HEK293 (cell line): Measurements from ENCODE around the gene ERMAP.

Experiments used
- CTCF ChIA-PET: fragments of 350-600 bp; formaldehyde crosslinking; extraction: SDS; loops from one replicate; lab custom pipeline; 2021; ENCODE audit warnings: antibody characterized with exemption; lab: Yijun Ruan, JAX
- POLR2A ChIA-PET: fragments of 300-600 bp; formaldehyde crosslinking; extraction: SDS; loops from one replicate; lab custom pipeline; 2020; ENCODE audit warnings: antibody characterized with exemption, inconsistent platforms; lab: Yijun Ruan, JAX
- H3K27ac ChIP-seq: fragments of 200-500 bp; sonication (Bioruptor generic); 2 replicates; pipeline ENCODE4 v1.5.1; 2014; ENCODE audit warnings: low read depth, low read length, control low read depth, inconsistent platforms; ENCODE audit errors: extremely low read depth
- H3K36me3 ChIP-seq, 2 experiments: fragments of 200-500 bp in 1 of 2; sonication (Bioruptor generic) in 1 of 2; 1 replicate in 1 of 2; 2 replicates in 1 of 2; pipeline ENCODE4 v1.5.1; 2014 to 2017; ENCODE audit warnings: inconsistent platforms in 2 of 2, low read length in 2 of 2; ENCODE audit not compliant: control insufficient read depth in 2 of 2, insufficient read depth in 1 of 2
- H3K4me1 ChIP-seq: fragments of 200-500 bp; sonication (Bioruptor generic); 2 replicates; pipeline ENCODE4 v1.5.1; 2014; ENCODE audit warnings: mild to moderate bottlenecking, low read length, inconsistent platforms; ENCODE audit not compliant: control insufficient read depth, insufficient read depth
- H3K4me3 ChIP-seq: 2 replicates; pipeline ENCODE4 v1.5.1; 2011; ENCODE audit warnings: low read depth, mild to moderate bottlenecking, control low read depth, low read length, moderate library complexity
- H3K9me3 ChIP-seq: fragments of 200-500 bp; sonication (Bioruptor generic); 2 replicates; pipeline ENCODE4 v1.5.1; 2014; ENCODE audit warnings: low read depth, low read length, inconsistent platforms; ENCODE audit not compliant: control insufficient read depth, insufficient read depth
- CTCF ChIP-seq: fragments of 450-650 bp; formaldehyde crosslinking; IDR thresholded peaks from 2 replicates; pipeline ENCODE4 v1.5.1; 2016; ENCODE audit warnings: missing biosample characterization, missing genetic modification characterization
- EGR2 ChIP-seq: fragments of 450-650 bp; formaldehyde crosslinking; IDR thresholded peaks from 2 replicates; pipeline ENCODE4 v1.5.1; 2016; ENCODE audit warnings: low read depth, missing biosample characterization, missing genetic modification characterization
- GLIS1 ChIP-seq: fragments of 450-650 bp; formaldehyde crosslinking; IDR thresholded peaks from 2 replicates; pipeline ENCODE4 v1.5.1; 2016; ENCODE audit warnings: missing biosample characterization, missing genetic modification characterization
- IKZF3 ChIP-seq: fragments of 450-650 bp; IDR thresholded peaks from 2 replicates; pipeline ENCODE4 v1.5.0; 2018; ENCODE audit warnings: missing biosample characterization, mild to moderate bottlenecking, missing genetic modification characterization, moderate library complexity
- KLF1 ChIP-seq: fragments of 450-650 bp; formaldehyde crosslinking; IDR thresholded peaks from 2 replicates; pipeline ENCODE4 v1.5.1; 2016; ENCODE audit warnings: missing biosample characterization, missing genetic modification characterization
- KLF17 ChIP-seq: fragments of 450-650 bp; formaldehyde crosslinking; IDR thresholded peaks from 2 replicates; pipeline ENCODE4 v1.5.1; 2016; ENCODE audit warnings: missing biosample characterization, missing genetic modification characterization
- KLF7 ChIP-seq: fragments of 450-650 bp; formaldehyde crosslinking; IDR thresholded peaks from 2 replicates; pipeline ENCODE4 v1.5.1; 2016; ENCODE audit warnings: missing biosample characterization, missing genetic modification characterization, borderline replicate concordance
- KLF8 ChIP-seq: fragments of 450-650 bp; formaldehyde crosslinking; IDR thresholded peaks from 2 replicates; pipeline ENCODE4 v1.5.1; 2016; ENCODE audit warnings: missing biosample characterization, missing genetic modification characterization
- PATZ1 ChIP-seq: fragments of 450-650 bp; formaldehyde crosslinking; IDR thresholded peaks from 2 replicates; pipeline ENCODE4 v1.5.1; 2016; ENCODE audit warnings: missing biosample characterization, missing genetic modification characterization
- SP2 ChIP-seq: fragments of 450-650 bp; formaldehyde crosslinking; IDR thresholded peaks from 2 replicates; pipeline ENCODE4 v1.5.1; 2016; ENCODE audit warnings: missing biosample characterization, missing genetic modification characterization
- SP3 ChIP-seq: fragments of 450-650 bp; formaldehyde crosslinking; IDR thresholded peaks from 2 replicates; pipeline ENCODE4 v1.5.1; 2016; ENCODE audit warnings: missing biosample characterization, missing genetic modification characterization
- SP7 ChIP-seq: fragments of 450-650 bp; formaldehyde crosslinking; IDR thresholded peaks from 2 replicates; pipeline ENCODE4 v1.5.1; 2016; ENCODE audit warnings: missing biosample characterization, missing genetic modification characterization
- YY1 ChIP-seq: fragments of 450-650 bp; formaldehyde crosslinking; IDR thresholded peaks from 2 replicates; pipeline ENCODE4 v1.5.1; 2018; ENCODE audit warnings: missing biosample characterization, missing genetic modification characterization
- ZBTB11 ChIP-seq: fragments of 450-650 bp; formaldehyde crosslinking; conservative IDR thresholded peaks from 2 replicates; pipeline ENCODE4 v1.5.1; 2016; ENCODE audit warnings: low read depth, missing biosample characterization, missing genetic modification characterization
- ZBTB20 ChIP-seq: fragments of 450-650 bp; formaldehyde crosslinking; IDR thresholded peaks from 2 replicates; pipeline ENCODE4 v1.5.1; 2016; ENCODE audit warnings: missing biosample characterization, missing genetic modification characterization
- ZBTB26 ChIP-seq: fragments of 450-650 bp; formaldehyde crosslinking; optimal IDR thresholded peaks from 2 replicates; pipeline ENCODE3; 2016; ENCODE audit warnings: missing biosample characterization, mild to moderate bottlenecking, missing genetic modification characterization
- ZBTB48 ChIP-seq: fragments of 450-650 bp; formaldehyde crosslinking; IDR thresholded peaks from 2 replicates; pipeline ENCODE4 v1.5.1; 2016; ENCODE audit warnings: missing biosample characterization, missing genetic modification characterization
- ZEB2 ChIP-seq: fragments of 450-650 bp; formaldehyde crosslinking; IDR thresholded peaks from 2 replicates; pipeline ENCODE4 v1.5.1; 2016; ENCODE audit warnings: missing biosample characterization, missing genetic modification characterization
- ZNF146 ChIP-seq: fragments of 450-650 bp; formaldehyde crosslinking; IDR thresholded peaks from 2 replicates; pipeline ENCODE4 v1.5.1; 2016; ENCODE audit warnings: missing biosample characterization, missing genetic modification characterization
- ZNF248 ChIP-seq: fragments of 450-650 bp; formaldehyde crosslinking; IDR thresholded peaks from 2 replicates; pipeline ENCODE4 v1.5.1; 2017; ENCODE audit warnings: missing biosample characterization, missing genetic modification characterization
- ZNF274 ChIP-seq, 2 experiments: fragments of 200-500 bp in 1 of 2; fragments of 450-650 bp in 1 of 2; sonication (Bioruptor generic) in 1 of 2; formaldehyde crosslinking in 1 of 2; IDR thresholded peaks; 2 replicates each; pipeline versions ENCODE4 v1.5.1 to v1.6.1; 2014 to 2016; ENCODE audit warnings: borderline replicate concordance in 1 of 2, inconsistent platforms in 1 of 2, low read length in 1 of 2, missing biosample characterization in 1 of 2, missing genetic modification characterization in 1 of 2
- ZNF423 ChIP-seq: fragments of 450-650 bp; formaldehyde crosslinking; IDR thresholded peaks from 2 replicates; pipeline ENCODE4 v1.5.1; 2016; ENCODE audit warnings: missing biosample characterization, missing genetic modification characterization
- ZNF549 ChIP-seq: fragments of 450-650 bp; IDR thresholded peaks from 2 replicates; pipeline ENCODE4 v1.5.1; 2018; ENCODE audit warnings: missing biosample characterization, missing genetic modification characterization, mild to moderate bottlenecking, inconsistent platforms, moderate library complexity
- ZNF600 ChIP-seq: fragments of 450-650 bp; formaldehyde crosslinking; IDR thresholded peaks from 2 replicates; pipeline ENCODE4 v1.5.1; 2016; ENCODE audit warnings: missing biosample characterization, missing genetic modification characterization
- ZNF660 ChIP-seq: fragments of 450-650 bp; IDR thresholded peaks from 2 replicates; pipeline ENCODE4 v1.5.1; 2018; ENCODE audit warnings: missing biosample characterization, mild to moderate bottlenecking, missing genetic modification characterization
- ZNF76 ChIP-seq: fragments of 450-650 bp; formaldehyde crosslinking; IDR thresholded peaks from 2 replicates; pipeline ENCODE4; 2016; ENCODE audit warnings: low read depth, missing biosample characterization, missing genetic modification characterization, borderline replicate concordance
- ZSCAN30 ChIP-seq: fragments of 450-650 bp; IDR thresholded peaks from 2 replicates; pipeline ENCODE4 v1.5.1; 2018; ENCODE audit warnings: missing biosample characterization, mild to moderate bottlenecking, missing genetic modification characterization, moderate library complexity

ERMAP gene

GRCh38 chr1:42816585-42817439 is at the start of gene ERMAP, which contains the start of gene SVBP:
Gene ERMAP (plus strand): TSS chr1:42817122. CDS start chr1:42830449, 13,327 bp downstream.
Gene SVBP (minus strand): TSS chr1:42817397. CDS start chr1:42816544, 853 bp downstream.
- Histone ChIP-seq H3K27ac (peak within 1 kb of the TSS; percentile 98), H3K36me3 (peaks cover 0 to 10% of the 10 kb centered on the region in 2 experiments; a peak in 1 of 3 replicates), H3K9me3 (no peaks in the 10 kb centered on the region), H3K4me3 (peak within 1 kb of the TSS; percentile 86), H3K4me1 (peaks cover 2% of the 10 kb centered on the region; the same call in 1 of the 2 replicates)
- ChIA-PET CTCF (interaction anchor here (0.6 to 0.7 kb wide), 3 partner anchors 259 to 797 kb away, joined by 3 read pairs; no protein-coding TSS in a partner anchor), POLR2A (interaction anchor here (1.8 to 2.8 kb wide), 2 partner anchors 29 to 50 kb away, joined by 18 to 25 read pairs; partner anchors contain the start of genes C1orf50, P3H1 and ZNF691)
- peak; percentile 87 for TF ChIP-seq KLF1 (tag by site-specific recombination)
- peak; percentile 24; the same call in 1 of the 2 replicates for TF ChIP-seq EGR2
- TF ChIP-seq ZSCAN30 (tag by site-specific recombination) = peak; percentile 28
- TF ChIP-seq GLIS1 (tag by site-specific recombination) = peak; percentile 55
- TF ChIP-seq PATZ1 = peak; percentile 74; the same call in 1 of the 2 replicates
- TF ChIP-seq CTCF (tag by site-specific recombination) = peak; percentile 69
- TF ChIP-seq ZNF274 (IDR thresholded peaks at IDR 0.05; ENCODE audit: low read length) = no peak
- no peak for TF ChIP-seq ZNF274 (tag by site-specific recombination; IDR thresholded peaks at IDR 0.05; ENCODE audit: borderline replicate concordance)
- TF ChIP-seq ZBTB20 (tag by site-specific recombination) = peak; percentile 20; the same call in 1 of the 2 replicates
- no peak for TF ChIP-seq ZNF549 (tag by site-specific recombination)
- TF ChIP-seq ZNF660 = peak; percentile 58
- peak; percentile 73; the same call in 1 of the 2 replicates for TF ChIP-seq KLF17 (tag by site-specific recombination)
- TF ChIP-seq ZBTB11 (tag by site-specific recombination) = 0 out of 2 replicates have a peak, but pooled peaks have one; percentile 12
- peak; percentile 93 for TF ChIP-seq SP3
- TF ChIP-seq YY1 (tag by site-specific recombination) = peak; percentile 86
- TF ChIP-seq ZNF600 (tag by site-specific recombination) = peak; percentile 60
- TF ChIP-seq ZEB2 (tag by site-specific recombination) = 0 out of 2 replicates have a peak, but pooled peaks have one; percentile 28
- TF ChIP-seq IKZF3 (tag by site-specific recombination) = peak; percentile 81
- TF ChIP-seq ZNF146 (tag by site-specific recombination) = no peak
- TF ChIP-seq ZNF76 (tag by site-specific recombination) = 0 out of 2 replicates have a peak, but pooled peaks have one; percentile 25
- peak; percentile 48; the same call in 1 of the 2 replicates for TF ChIP-seq SP7
- TF ChIP-seq KLF7 (tag by site-specific recombination) = peak; percentile 85; the same call in 1 of the 2 replicates
- TF ChIP-seq ZNF423 (tag by site-specific recombination) = 0 out of 2 replicates have a peak, but pooled peaks have one; percentile 17
- peak; percentile 62; the same call in 1 of the 2 replicates for TF ChIP-seq ZBTB48 (tag by site-specific recombination)
- TF ChIP-seq ZNF248 (tag by site-specific recombination) = no peak
- peak; percentile 95 for TF ChIP-seq KLF8 (tag by site-specific recombination)
- TF ChIP-seq SP2 (tag by site-specific recombination) = peak; percentile 79
- TF ChIP-seq ZBTB26 = peak; percentile 77
